ENCODE data around the gene HAGHL. TPM values are rescaled to one million over a fixed set of nuclear protein-coding genes. Genes with fewer than 3 reads are reported as not detected.

Gene HAGHL
- total RNA-seq, 1 donor from 2014 or later = 31.7 TPM

- Mint-ChIP-seq H3K27ac (ENCODE audit: unreplicated experiment) (peak overlapping the region; percentile 98), H3K4me1 (ENCODE audit: low read depth, unreplicated experiment) (peaks cover 20% of the 10 kb centered on the region), H3K27me3 (ENCODE audit: unreplicated experiment) (peaks cover 23% of the 10 kb centered on the region), H3K9me3 (ENCODE audit: unreplicated experiment) (peaks cover 23% of the 10 kb centered on the region), H3K4me3 (ENCODE audit: unreplicated experiment) (peak overlapping the region; percentile 80), H3K36me3 (ENCODE audit: unreplicated experiment) (no peaks in the 10 kb centered on the region)
- DNase-seq = peak; percentile 88
- TF ChIP-seq CTCF (IDR thresholded peaks at IDR 0.05; ENCODE audit: partially characterized antibody, unreplicated experiment) = no peak
Measured at GRCh38 chr16:709566-710499, 17.1 kb upstream of the HAGHL start.

DNA sequence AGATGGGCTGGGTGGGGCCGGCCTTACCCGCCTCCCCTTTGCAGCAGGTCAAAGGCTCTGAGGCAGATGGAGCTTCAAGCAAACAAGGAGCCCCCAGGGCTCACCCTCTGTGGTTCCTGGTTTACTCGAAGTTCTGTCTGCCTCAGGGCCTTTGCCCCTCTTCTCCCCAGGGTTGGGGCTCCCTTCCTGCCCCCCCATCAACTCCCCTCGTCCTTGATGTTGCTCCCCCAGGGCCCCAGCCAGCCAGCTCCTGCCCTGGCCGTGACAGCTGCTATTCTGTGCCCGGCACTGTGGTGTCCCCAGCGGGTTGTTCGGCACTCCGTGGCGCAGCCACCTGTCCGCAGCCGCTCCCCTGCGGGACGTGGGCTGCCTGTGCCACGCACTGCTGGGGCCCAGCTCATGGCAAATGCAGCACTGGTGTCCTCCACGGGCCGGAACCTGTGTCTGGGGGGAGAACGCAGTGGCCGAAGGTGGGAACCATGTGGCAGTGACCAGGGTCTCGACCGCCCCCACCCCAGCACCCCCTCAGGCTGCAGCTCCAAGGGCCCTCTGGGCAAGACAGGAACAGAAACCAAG lies 16.3 kb upstream of the HAGHL start:
- H3K27me3 Mint-ChIP-seq (ENCODE audit: unreplicated experiment) = peaks cover 23% of the 10 kb centered on the region
- H3K36me3 Mint-ChIP-seq (ENCODE audit: unreplicated experiment) = no peaks in the 10 kb centered on the region
- H3K4me1 Mint-ChIP-seq (ENCODE audit: low read depth, unreplicated experiment) = peaks cover 20% of the 10 kb centered on the region
- no peak for TF ChIP-seq CTCF (IDR thresholded peaks at IDR 0.05; ENCODE audit: partially characterized antibody, unreplicated experiment)
- peak overlapping the region; percentile 98 for H3K27ac Mint-ChIP-seq (ENCODE audit: unreplicated experiment)
- DNase-seq = no peak
- H3K9me3 Mint-ChIP-seq (ENCODE audit: unreplicated experiment) = peaks cover 23% of the 10 kb centered on the region
- peak overlapping the region; percentile 80 for H3K4me3 Mint-ChIP-seq (ENCODE audit: unreplicated experiment)

- H3K27me3 Mint-ChIP-seq (ENCODE audit: unreplicated experiment) = peaks cover 23% of the 10 kb centered on the region
- no peak overlapping the region for H3K4me3 Mint-ChIP-seq (ENCODE audit: unreplicated experiment)
- DNase-seq = no peak
- no peak for TF ChIP-seq CTCF (IDR thresholded peaks at IDR 0.05; ENCODE audit: partially characterized antibody, unreplicated experiment)
- peak overlapping the region; percentile 98 for H3K27ac Mint-ChIP-seq (ENCODE audit: unreplicated experiment)
- peaks cover 20% of the 10 kb centered on the region for H3K4me1 Mint-ChIP-seq (ENCODE audit: low read depth, unreplicated experiment)
- H3K9me3 Mint-ChIP-seq (ENCODE audit: unreplicated experiment) = peaks cover 23% of the 10 kb centered on the region
- no peaks in the 10 kb centered on the region for H3K36me3 Mint-ChIP-seq (ENCODE audit: unreplicated experiment)
Measured at GRCh38 chr16:711084-711483, 15.8 kb upstream of the HAGHL start.

DNA sequence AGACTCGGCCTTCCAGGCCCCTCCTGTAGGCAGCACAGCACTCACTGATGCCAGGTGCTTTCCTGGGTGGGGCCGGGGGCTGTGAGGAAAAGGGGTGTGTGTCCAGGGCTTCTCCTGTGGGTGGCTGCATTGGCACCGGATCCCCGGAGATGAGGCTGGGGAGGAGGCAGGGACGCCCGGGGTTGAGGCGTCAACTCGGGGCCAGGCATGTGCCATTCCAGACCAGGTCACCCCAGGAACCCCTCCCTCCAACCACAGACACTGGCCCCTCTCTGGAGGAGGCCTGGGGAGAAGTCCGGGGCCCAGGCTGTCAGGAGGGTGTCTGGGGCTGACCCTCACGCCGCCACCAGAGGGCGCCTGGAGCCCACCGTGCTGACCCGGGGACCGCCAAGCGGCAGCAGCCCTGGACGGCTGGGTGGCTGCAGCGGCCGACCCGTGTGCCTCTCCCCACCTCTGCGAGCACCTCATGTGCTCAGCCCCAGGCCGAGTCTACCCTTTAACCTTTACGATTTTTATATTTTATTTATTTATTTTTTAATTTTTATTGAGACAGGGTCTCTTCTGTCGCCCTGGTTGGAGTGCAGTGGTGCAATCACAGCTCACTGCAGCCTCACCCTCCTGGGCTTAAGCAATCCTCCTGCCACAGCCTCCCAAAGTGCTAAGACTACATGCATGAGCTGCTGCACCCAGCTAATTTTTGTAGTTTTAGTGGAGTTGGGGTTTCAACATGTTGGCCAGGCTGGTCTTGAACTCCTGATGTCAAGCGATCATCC lies 15.2 kb upstream of the HAGHL start:
- Mint-ChIP-seq H3K27ac (ENCODE audit: unreplicated experiment) (no peak overlapping the region), H3K9me3 (ENCODE audit: unreplicated experiment) (peaks cover 21% of the 10 kb centered on the region), H3K27me3 (ENCODE audit: unreplicated experiment) (peaks cover 26% of the 10 kb centered on the region), H3K4me1 (ENCODE audit: low read depth, unreplicated experiment) (peaks cover 20% of the 10 kb centered on the region), H3K4me3 (ENCODE audit: unreplicated experiment) (no peak overlapping the region), H3K36me3 (ENCODE audit: unreplicated experiment) (no peaks in the 10 kb centered on the region)
- peak; percentile 93 for DNase-seq
- TF ChIP-seq CTCF (IDR thresholded peaks at IDR 0.05; ENCODE audit: partially characterized antibody, unreplicated experiment) = peak; percentile 95

Measured in glutamatergic neuron (in vitro differentiated cells).